Panc1 (cell line): ENCODE measurements around the gene TM2D1. TPM values are rescaled to one million over a fixed set of nuclear protein-coding genes. Genes with fewer than 3 reads are reported as not detected.

ENCODE experiments used
- ATAC-seq: fragments of 200-7000 bp; cut with Tn5 transposase; 2 replicates; pipeline ENCODE4 v1.9.1; 2020; ENCODE audit warnings: mild to moderate bottlenecking, moderate library complexity
- BruUV-seq: library from RNA; stranded (reverse); fragments of 400-500 nt; replicated peaks from 2 replicates; lab custom pipeline; 2021; lab: Mats Ljungman, UMichigan
- CTCF ChIA-PET: fragments of 300-600 bp; sonication (Branson Sonifier 250); formaldehyde crosslinking; loops from one replicate; lab custom pipeline; 2022; ENCODE audit warnings: antibody characterized with exemption; lab: Charles Lee
- POLR2A ChIA-PET: fragments of 300-600 bp; sonication (Branson Sonifier 250); formaldehyde crosslinking; loops from one replicate; lab custom pipeline; 2022; ENCODE audit warnings: antibody characterized with exemption; lab: Charles Lee
- DNase-seq: peaks from one replicate; pipeline ENCODE4 v3.0.0-alpha.2; 2010; ENCODE audit warnings: low read depth, low spot score
- H3K27ac ChIP-seq: 2 replicates; pipeline ENCODE4 v1.5.1; 2011; ENCODE audit warnings: mild to moderate bottlenecking, low read length, inconsistent platforms
- H3K27me3 ChIP-seq: fragments of 200-500 bp; sonication (Bioruptor generic); 2 replicates; pipeline ENCODE4 v1.6.0; 2014; ENCODE audit warnings: low read length, inconsistent platforms; ENCODE audit not compliant: control insufficient read depth, insufficient read depth
- H3K36me3 ChIP-seq: fragments of 200-500 bp; sonication (Bioruptor generic); 2 replicates; pipeline ENCODE4 v1.5.1; 2014; ENCODE audit warnings: inconsistent platforms, mild to moderate bottlenecking, low read length, moderate library complexity; ENCODE audit not compliant: control insufficient read depth, insufficient read depth
- H3K4me1 ChIP-seq: 2 replicates; pipeline ENCODE4 v1.5.1; 2011; ENCODE audit warnings: inconsistent platforms, mild to moderate bottlenecking, low read length, moderate library complexity; ENCODE audit not compliant: control insufficient read depth, insufficient read depth
- H3K4me3 ChIP-seq, 2 experiments: 2 replicates each; pipeline ENCODE4 v1.5.1; 2011 to 2012; ENCODE audit warnings: low read depth in 2 of 2, low read length in 2 of 2, mild to moderate bottlenecking in 2 of 2, inconsistent platforms in 1 of 2, moderate library complexity in 1 of 2
- H3K9me3 ChIP-seq: fragments of 200-500 bp; sonication (Bioruptor generic); 2 replicates; pipeline ENCODE4 v1.5.1; 2014; ENCODE audit warnings: low read depth, mild to moderate bottlenecking, inconsistent platforms, low read length, moderate library complexity; ENCODE audit not compliant: control insufficient read depth, insufficient read depth
- POLR2AphosphoS5 ChIP-seq: IDR thresholded peaks from 2 replicates; pipeline ENCODE4 v1.6.1; 2012; ENCODE audit warnings: mild to moderate bottlenecking, low read depth, low read length, moderate library complexity
- SIN3A ChIP-seq: IDR thresholded peaks from 2 replicates; pipeline ENCODE4 v1.6.1; 2012; ENCODE audit warnings: low read depth, mild to moderate bottlenecking, low read length, moderate library complexity, borderline replicate concordance; ENCODE audit not compliant: insufficient read depth
- TCF7L2 ChIP-seq: IDR thresholded peaks from 2 replicates; pipeline ENCODE4 v1.6.1; 2011; ENCODE audit warnings: mild to moderate bottlenecking, low read depth, low read length, inconsistent platforms
- in situ Hi-C: cut with HindIII; loops from 2 replicates; pipeline ENCODE4 v1.10.0; 2016; ENCODE audit warnings: low sequenced_read_pairs, low pct_unique_long_range_greater_than_20kb
- intact Hi-C: fragments of 100-400 bp; cut with micrococcal nuclease; formaldehyde crosslinking; loops from one replicate; pipeline ENCODE4 v1.10.0; 2022; ENCODE audit not compliant: unreplicated experiment
- total RNA-seq: library from RNA; stranded (reverse); gene quantifications from one replicate; pipeline ENCODE4 v1.2.1, GENCODE V29; 2021; ENCODE audit not compliant: unreplicated experiment
- TF ChIP-seq, protein P1 (sequence below): fragments of 450-650 bp; IDR thresholded peaks from 2 replicates; pipeline ENCODE4 v1.5.1; 2017; ENCODE audit warnings: mild to moderate bottlenecking
- TF ChIP-seq, protein P2 (sequence below), 2 experiments: IDR thresholded peaks; 2 replicates each; pipeline ENCODE4 v1.6.1; 2011 to 2012; ENCODE audit warnings: low read depth in 2 of 2, control low read depth in 1 of 2, low read length in 1 of 2, mild to moderate bottlenecking in 1 of 2, moderate library complexity in 1 of 2; ENCODE audit not compliant: insufficient read depth in 1 of 2

The TM2D1 gene
- total RNA-seq, 1 experiment from 2014 or later, result 43.2 TPM

DNA sequence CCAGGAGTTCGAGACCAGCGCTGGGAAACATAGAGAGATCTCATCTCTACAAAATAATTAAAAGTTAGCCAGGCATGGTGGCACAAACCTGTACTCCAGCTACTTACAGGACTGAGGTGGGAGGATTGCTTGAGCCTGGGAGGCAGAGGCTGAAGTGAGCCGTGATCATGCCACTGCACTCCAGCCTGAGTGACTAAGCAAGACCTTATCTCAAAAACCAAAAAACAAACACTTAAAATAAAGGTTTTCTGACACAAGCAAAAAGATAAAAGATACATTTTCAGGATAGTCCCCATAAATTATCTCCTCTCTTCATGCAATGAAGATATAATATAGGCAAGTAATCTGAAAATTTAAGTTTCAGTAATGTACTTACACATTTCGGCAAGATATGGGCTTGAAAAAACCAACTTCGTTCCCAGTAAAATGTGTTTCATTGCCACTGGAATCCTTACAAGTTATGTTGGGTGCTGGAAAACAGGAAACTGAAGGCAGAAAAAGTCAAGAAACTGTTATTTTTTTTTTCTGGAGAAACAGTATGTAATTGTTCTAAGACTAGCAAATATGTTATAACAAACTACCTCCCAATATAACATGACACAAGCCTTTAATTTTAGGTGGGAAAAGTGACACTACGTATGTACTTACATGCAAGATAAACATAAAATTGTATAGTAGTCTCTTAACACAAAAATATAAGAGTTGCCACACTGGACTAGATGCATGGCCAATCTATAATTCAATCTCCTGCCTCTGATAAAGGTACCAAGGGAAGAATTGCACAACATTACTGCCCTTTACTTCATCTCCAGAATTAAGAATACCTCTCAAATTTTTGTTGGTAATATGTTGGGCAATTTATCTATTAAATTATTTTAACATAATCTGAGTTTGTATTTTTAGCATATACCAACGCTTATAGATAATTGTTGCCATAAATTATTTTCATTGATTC, 15.7 kb downstream of the TM2D1 start:
- Histone ChIP-seq H3K27ac (no peak overlapping the region), H3K27me3 (no peaks in the 10 kb centered on the region), H3K4me1 (no peaks in the 10 kb centered on the region), H3K9me3 (no peaks in the 10 kb centered on the region), H3K4me3 (no peak overlapping the region), H3K36me3 (peaks cover 6% of the 10 kb centered on the region; the same call in 1 of the 2 replicates)
- intact Hi-C loops (no loop called here), in situ Hi-C loops (no loop called here)
- CTCF ChIA-PET, result interaction anchor here (0.9 kb wide), 1 partner anchor 18 kb away, joined by 5 read pairs; no protein-coding TSS in a partner anchor
- POLR2A ChIA-PET, result no interaction called here
- TF ChIP-seq, protein P1, sequence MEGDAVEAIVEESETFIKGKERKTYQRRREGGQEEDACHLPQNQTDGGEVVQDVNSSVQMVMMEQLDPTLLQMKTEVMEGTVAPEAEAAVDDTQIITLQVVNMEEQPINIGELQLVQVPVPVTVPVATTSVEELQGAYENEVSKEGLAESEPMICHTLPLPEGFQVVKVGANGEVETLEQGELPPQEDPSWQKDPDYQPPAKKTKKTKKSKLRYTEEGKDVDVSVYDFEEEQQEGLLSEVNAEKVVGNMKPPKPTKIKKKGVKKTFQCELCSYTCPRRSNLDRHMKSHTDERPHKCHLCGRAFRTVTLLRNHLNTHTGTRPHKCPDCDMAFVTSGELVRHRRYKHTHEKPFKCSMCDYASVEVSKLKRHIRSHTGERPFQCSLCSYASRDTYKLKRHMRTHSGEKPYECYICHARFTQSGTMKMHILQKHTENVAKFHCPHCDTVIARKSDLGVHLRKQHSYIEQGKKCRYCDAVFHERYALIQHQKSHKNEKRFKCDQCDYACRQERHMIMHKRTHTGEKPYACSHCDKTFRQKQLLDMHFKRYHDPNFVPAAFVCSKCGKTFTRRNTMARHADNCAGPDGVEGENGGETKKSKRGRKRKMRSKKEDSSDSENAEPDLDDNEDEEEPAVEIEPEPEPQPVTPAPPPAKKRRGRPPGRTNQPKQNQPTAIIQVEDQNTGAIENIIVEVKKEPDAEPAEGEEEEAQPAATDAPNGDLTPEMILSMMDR, result no peak
- TF ChIP-seq TCF7L2, result no peak
- TF ChIP-seq SIN3A, result no peak
- TF ChIP-seq POLR2AphosphoS5, result no peak
- TF ChIP-seq, protein P2, sequence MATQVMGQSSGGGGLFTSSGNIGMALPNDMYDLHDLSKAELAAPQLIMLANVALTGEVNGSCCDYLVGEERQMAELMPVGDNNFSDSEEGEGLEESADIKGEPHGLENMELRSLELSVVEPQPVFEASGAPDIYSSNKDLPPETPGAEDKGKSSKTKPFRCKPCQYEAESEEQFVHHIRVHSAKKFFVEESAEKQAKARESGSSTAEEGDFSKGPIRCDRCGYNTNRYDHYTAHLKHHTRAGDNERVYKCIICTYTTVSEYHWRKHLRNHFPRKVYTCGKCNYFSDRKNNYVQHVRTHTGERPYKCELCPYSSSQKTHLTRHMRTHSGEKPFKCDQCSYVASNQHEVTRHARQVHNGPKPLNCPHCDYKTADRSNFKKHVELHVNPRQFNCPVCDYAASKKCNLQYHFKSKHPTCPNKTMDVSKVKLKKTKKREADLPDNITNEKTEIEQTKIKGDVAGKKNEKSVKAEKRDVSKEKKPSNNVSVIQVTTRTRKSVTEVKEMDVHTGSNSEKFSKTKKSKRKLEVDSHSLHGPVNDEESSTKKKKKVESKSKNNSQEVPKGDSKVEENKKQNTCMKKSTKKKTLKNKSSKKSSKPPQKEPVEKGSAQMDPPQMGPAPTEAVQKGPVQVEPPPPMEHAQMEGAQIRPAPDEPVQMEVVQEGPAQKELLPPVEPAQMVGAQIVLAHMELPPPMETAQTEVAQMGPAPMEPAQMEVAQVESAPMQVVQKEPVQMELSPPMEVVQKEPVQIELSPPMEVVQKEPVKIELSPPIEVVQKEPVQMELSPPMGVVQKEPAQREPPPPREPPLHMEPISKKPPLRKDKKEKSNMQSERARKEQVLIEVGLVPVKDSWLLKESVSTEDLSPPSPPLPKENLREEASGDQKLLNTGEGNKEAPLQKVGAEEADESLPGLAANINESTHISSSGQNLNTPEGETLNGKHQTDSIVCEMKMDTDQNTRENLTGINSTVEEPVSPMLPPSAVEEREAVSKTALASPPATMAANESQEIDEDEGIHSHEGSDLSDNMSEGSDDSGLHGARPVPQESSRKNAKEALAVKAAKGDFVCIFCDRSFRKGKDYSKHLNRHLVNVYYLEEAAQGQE (IDR thresholded peaks at IDR 0.05; ENCODE audit: insufficient read depth in 1 of 2, low read depth in 2 of 2, low read length in 1 of 2), result no peak
- DNase-seq, result no peak
- BruUV-seq, result TSS peak; percentile 16
- no peak for ATAC-seq

DNA sequence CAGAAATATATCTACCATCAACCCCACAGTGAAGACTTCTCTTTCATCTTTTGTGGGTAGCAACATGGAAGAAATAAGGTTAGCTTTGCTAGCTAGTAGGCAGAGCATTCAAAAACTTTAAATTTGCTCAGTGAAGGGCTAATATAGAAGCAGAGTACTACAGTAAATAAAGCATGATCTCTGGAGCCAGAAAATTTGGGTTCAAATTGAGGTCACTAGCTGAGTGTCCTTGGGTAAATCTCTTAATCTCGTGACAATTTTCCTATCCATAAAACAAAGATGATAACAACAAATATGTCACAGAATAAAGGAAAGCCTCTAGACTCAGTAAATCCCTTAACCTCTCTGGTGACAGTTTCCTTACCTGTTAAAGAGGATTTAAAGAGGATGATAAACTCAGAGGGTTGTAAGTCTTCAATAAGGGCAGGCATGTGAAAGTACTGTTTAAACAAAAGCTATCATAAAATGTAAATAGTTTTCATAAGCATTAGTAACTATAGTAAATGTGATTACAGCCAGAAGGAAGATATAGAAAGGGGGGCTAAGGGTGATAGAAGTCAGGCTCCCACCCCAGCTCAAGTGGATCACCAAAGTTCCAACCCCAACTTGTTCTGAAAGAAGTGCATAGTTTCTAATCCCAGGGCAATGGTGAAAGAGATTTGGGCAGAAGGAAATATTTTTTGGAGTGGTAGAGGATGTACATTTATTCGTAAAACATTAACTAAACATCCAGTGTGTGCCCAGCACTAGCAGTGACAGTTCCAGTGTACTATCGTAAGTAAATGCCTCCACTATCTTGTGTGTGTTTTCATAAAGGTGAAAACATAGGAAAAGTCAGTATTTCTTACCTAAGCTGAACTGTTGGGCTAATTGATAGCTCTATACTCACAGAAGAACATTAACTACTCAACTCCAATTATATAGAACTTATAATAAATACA, 24.8 kb downstream of the TM2D1 start:
- Histone ChIP-seq H3K36me3 (0 out of 2 replicates have a peak, but pooled peaks cover 16% of the 10 kb centered on the region), H3K4me3 (no peak overlapping the region), H3K4me1 (no peaks in the 10 kb centered on the region), H3K9me3 (no peaks in the 10 kb centered on the region), H3K27ac (no peak overlapping the region), H3K27me3 (no peaks in the 10 kb centered on the region)
- BruUV-seq, result TSS peak; percentile 31
- ATAC-seq (no peak), DNase-seq (no peak)
- TF ChIP-seq SIN3A, result no peak
- TF ChIP-seq, protein P2 (IDR thresholded peaks at IDR 0.05; ENCODE audit: insufficient read depth in 1 of 2, low read depth in 2 of 2, low read length in 1 of 2), result no peak
- TF ChIP-seq TCF7L2, result no peak
- in situ Hi-C loops (no loop called here), intact Hi-C loops (no loop called here)
- ChIA-PET CTCF (no interaction called here), POLR2A (no interaction called here)
